Spleen (tissue), 13 donors: ENCODE measurements around the gene ZNF530. TPM values are rescaled to one million over a fixed set of nuclear protein-coding genes. Genes with fewer than 3 reads are reported as not detected.

Experiments used
- DNase-seq: peaks from one replicate; pipeline ENCODE4 v3.0.0-alpha.2; 2020
- H3K27ac ChIP-seq, 8 donors: fragments of 200-600 bp; sonication (generic) in 7 of 8; 1 replicate in 4 of 8; 2 replicates in 4 of 8; pipeline versions ENCODE4 v1.5.0 to v1.8.0; 2016 to 2021; ENCODE audit warnings: inconsistent platforms in 4 of 8, mild to moderate bottlenecking in 4 of 8, moderate library complexity in 1 of 8
- H3K27me3 ChIP-seq, 7 donors: fragments of 200-600 bp; sonication (generic) in 6 of 7; replicated peaks in 1 of 7; 1 replicate in 4 of 7; 2 replicates in 3 of 7; pipeline versions ENCODE4 v1.5.0 to v1.8.0; 2016 to 2021; ENCODE audit warnings: inconsistent platforms in 3 of 7, mild to moderate bottlenecking in 1 of 7
- H3K36me3 ChIP-seq, 6 donors: fragments of 200-600 bp; sonication (generic) in 5 of 6; 1 replicate in 4 of 6; 2 replicates in 2 of 6; pipeline versions ENCODE4 v1.5.0 to v1.8.0; 2016 to 2021; ENCODE audit warnings: inconsistent platforms in 2 of 6
- H3K4me1 ChIP-seq, 6 donors: fragments of 200-600 bp; sonication (generic) in 5 of 6; 1 replicate in 3 of 6; 2 replicates in 3 of 6; pipeline versions ENCODE4 v1.5.0 to v1.8.0; 2016 to 2021; ENCODE audit warnings: inconsistent platforms in 3 of 6
- H3K4me3 ChIP-seq, 8 donors: fragments of 200-600 bp; sonication (generic) in 7 of 8; 1 replicate in 4 of 8; 2 replicates in 4 of 8; pipeline versions ENCODE4 v1.5.0 to v1.8.0; 2016 to 2021; ENCODE audit warnings: inconsistent platforms in 4 of 8, mild to moderate bottlenecking in 4 of 8, moderate library complexity in 2 of 8
- H3K9me3 ChIP-seq, 8 donors: fragments of 200-600 bp; sonication (generic) in 7 of 8; 1 replicate in 4 of 8; 2 replicates in 4 of 8; pipeline versions ENCODE4 v1.5.0 to v1.8.0; 2016 to 2021; ENCODE audit warnings: inconsistent platforms in 4 of 8
- POLR2A ChIP-seq, 3 donors: fragments of 450-650 bp; IDR thresholded peaks; one replicate each; pipeline ENCODE4 v1.5.1; 2017; ENCODE audit warnings: antibody characterized with exemption in 3 of 3, mild to moderate bottlenecking in 1 of 3
- POLR2AphosphoS5 ChIP-seq, 3 donors: sonication (generic); formaldehyde crosslinking; IDR thresholded peaks; one replicate each; pipeline ENCODE4 v1.5.1; 2017; ENCODE audit warnings: antibody characterized with exemption in 3 of 3
- WGBS, 5 donors: extraction: QIAGEN DNeasy Blood & Tissue Kit in 3 of 5; methylation state at CpG; one replicate each; pipeline versions ENCODE4 v1.1.5 to v1.1.7; 2013 to 2018; 5-methylcytosine and 5-hydroxymethylcytosine counted together
- intact Hi-C: fragments of 100-400 bp; cut with DNase I; formaldehyde crosslinking; loops from one replicate; pipeline ENCODE4 v1.15.0; 2023; ENCODE audit warnings: low total_unique reads
- long read RNA-seq, 2 donors: transcript quantifications; one replicate each; lab custom pipeline, GENCODE V29; 2026
- polyA plus RNA-seq, 3 donors: library from polyadenylated mRNA; stranded (reverse); fragments of 200-250 nt; gene quantifications; one replicate each; pipeline ENCODE4 v1.2.1, GENCODE V29; 2013
- total RNA-seq, 7 donors: library from RNA; depleted of rRNA in 3 of 7; stranded (reverse); fragments of >200 nt in 3 of 7; fragmentation: NEBNext Ultra II Directional in 4 of 7; extraction: Animal tissue kit (Norgen Biotek cat#: 25700) in 4 of 7; gene quantifications; one replicate each; pipeline versions ENCODE4 v1.1.0 to v1.2.1, GENCODE V29; 2016 to 2021
- TF ChIP-seq, protein P1 (sequence below), 11 experiments: fragments of 200-600 bp in 7 of 11; fragments of 450-650 bp in 4 of 11; sonication (generic) in 4 of 11; IDR thresholded peaks in 8 of 11; conservative IDR thresholded peaks in 3 of 11; 1 replicate in 7 of 11; 2 replicates in 4 of 11; pipeline versions ENCODE4 v1.4.0 to v1.8.0; 2016 to 2021; ENCODE audit warnings: antibody characterized with exemption in 11 of 11, inconsistent platforms in 4 of 11, mild to moderate bottlenecking in 1 of 11
- donor health status: healthy with polysubstance abuse.
- donor health status: DM: no; HTN: no; CAD: no; lungs with moderate emphysema.
- donor health status: DM: no; HTN: no; CAD: no.
- donor health status: Bipolar disorder and iron deficiency.
- donor health status: healthy.
- donor health status: DM: no; HTN: no; CAD: no.
- donor health status: DM: yes; HTN: yes; CAD: no.

The ZNF530 gene
- total RNA-seq (1 to 10 TPM; 3.5 to 7.4 (median 4.1) TPM), polyA plus RNA-seq (1 to 10 TPM; 2.4 to 3.2 (median 2.9) TPM)
- long read RNA-seq, donor 1, full-length matches to known transcripts, result 2 of 2 reads
- long read RNA-seq, donor 1, partial matches to known transcripts, result 0 of 2 reads
- long read RNA-seq, donor 1, other reads (novel, unspliced or antisense), result 0 of 2 reads
- long read RNA-seq, donor 2, partial matches to known transcripts, result 0 of 1 reads
- long read RNA-seq, donor 2, other reads (novel, unspliced or antisense), result 0 of 1 reads

DNA sequence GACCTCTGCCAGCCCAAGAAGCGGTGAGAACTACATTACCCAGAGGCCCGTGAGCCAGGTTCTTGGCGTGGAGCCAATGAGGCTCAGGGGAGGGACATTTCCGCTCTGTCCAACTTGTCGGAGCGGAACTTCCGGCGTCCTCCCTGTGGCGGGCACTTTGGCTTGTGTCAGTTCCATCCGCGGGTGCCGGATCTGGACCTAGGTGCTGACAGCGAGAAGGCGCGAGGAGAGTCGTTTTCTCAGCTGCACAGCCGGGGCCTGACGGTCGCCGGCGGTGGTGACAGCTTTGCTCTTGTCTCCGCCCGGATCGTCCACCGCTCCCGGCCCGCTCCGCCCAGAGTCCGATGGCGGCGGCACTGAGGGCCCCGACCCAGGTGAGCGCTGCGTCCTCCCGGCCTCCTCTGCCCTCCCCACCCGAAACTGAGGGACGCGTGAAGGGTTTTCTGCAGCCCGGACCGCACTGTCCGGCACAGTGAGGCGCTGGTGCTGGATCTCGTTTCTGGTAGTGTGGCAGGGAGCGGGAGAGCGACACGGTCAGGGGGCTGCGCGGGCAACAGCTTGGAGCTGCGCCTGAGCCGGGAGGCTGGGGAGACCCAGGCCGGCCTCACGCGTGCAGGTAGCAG lies at the start of gene ZNF530:
ZNF530 (plus strand) TSS at position 125 of the 623 bp plus-strand sequence. CDS start 4,461 bp downstream, outside the sequence.
- H3K4me1 ChIP-seq, result peaks cover 5 to 20% (median 14%) of the 10 kb centered on the region in 6 donors
- H3K27ac ChIP-seq, result peak within 1 kb of the TSS in 5 of 8 donors; percentile 34 to 70 (median 58)
- no peaks in the 10 kb centered on the region for H3K27me3 ChIP-seq
- peaks cover 0 to 39% (median 14%) of the 10 kb centered on the region in 6 donors for H3K36me3 ChIP-seq
- peaks cover 0 to 66% (median 46%) of the 10 kb centered on the region in 8 donors for H3K9me3 ChIP-seq
- 1 to 5% (median 1%) methylated on average over 14 to 53 of the region's 53 CpGs for WGBS, 5 donors
- peak; percentile 96 for DNase-seq
- TF ChIP-seq POLR2A (IDR thresholded peaks at IDR 0.05) (no peak), POLR2AphosphoS5 (IDR thresholded peaks at IDR 0.05) (peak; percentile 89 to 98 (median 89))
- TF ChIP-seq, protein P1, sequence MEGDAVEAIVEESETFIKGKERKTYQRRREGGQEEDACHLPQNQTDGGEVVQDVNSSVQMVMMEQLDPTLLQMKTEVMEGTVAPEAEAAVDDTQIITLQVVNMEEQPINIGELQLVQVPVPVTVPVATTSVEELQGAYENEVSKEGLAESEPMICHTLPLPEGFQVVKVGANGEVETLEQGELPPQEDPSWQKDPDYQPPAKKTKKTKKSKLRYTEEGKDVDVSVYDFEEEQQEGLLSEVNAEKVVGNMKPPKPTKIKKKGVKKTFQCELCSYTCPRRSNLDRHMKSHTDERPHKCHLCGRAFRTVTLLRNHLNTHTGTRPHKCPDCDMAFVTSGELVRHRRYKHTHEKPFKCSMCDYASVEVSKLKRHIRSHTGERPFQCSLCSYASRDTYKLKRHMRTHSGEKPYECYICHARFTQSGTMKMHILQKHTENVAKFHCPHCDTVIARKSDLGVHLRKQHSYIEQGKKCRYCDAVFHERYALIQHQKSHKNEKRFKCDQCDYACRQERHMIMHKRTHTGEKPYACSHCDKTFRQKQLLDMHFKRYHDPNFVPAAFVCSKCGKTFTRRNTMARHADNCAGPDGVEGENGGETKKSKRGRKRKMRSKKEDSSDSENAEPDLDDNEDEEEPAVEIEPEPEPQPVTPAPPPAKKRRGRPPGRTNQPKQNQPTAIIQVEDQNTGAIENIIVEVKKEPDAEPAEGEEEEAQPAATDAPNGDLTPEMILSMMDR (IDR thresholded peaks at IDR 0.05 in 8 of 11, conservative IDR thresholded peaks at IDR 0.05 in 3 of 11), result peak in 4 of 11 experiments; percentile 5 to 16 (median 8)
- intact Hi-C loops, result no loop called here
- H3K4me3 ChIP-seq, result peak within 1 kb of the TSS; percentile 76 to 97 (median 86)

DNA sequence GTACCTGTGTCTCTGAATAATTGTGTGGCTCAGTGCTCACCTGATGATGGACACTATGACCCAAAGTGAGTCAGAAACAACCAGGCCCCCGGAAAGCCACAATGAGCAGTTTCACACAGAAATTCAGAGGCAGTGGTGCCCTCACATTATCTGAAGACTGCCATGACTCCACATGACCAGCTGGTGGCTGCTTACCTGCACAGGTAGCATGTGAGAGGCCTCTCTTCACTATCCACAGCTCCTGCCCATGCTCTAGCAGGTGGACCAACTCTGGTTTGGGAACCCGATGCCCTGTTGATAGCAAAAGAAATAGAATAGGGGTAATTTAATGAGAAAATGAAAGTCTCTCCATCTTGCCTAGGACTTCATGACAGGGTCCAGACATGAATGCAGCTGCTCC lies 47.3 kb upstream of the ZNF530 start:
- WGBS, 5 donors, result 92 to 100% (median 96%) methylated on average over 2 of the region's 2 CpGs
- Histone ChIP-seq H3K9me3 (peaks cover 11 to 91% (median 87%) of the 10 kb centered on the region in 8 donors), H3K27me3 (no peaks in the 10 kb centered on the region), H3K27ac (no peak overlapping the region), H3K36me3 (peaks cover 33 to 98% (median 88%) of the 10 kb centered on the region in 6 donors), H3K4me1 (no peaks in the 10 kb centered on the region), H3K4me3 (no peak overlapping the region)
- intact Hi-C loops, result no loop called here
- no peak for TF ChIP-seq POLR2AphosphoS5 (IDR thresholded peaks at IDR 0.05)
- TF ChIP-seq, protein P1 (IDR thresholded peaks at IDR 0.05 in 8 of 11, conservative IDR thresholded peaks at IDR 0.05 in 3 of 11), result no peak
- TF ChIP-seq POLR2A (IDR thresholded peaks at IDR 0.05), result no peak
- DNase-seq, result no peak

DNA sequence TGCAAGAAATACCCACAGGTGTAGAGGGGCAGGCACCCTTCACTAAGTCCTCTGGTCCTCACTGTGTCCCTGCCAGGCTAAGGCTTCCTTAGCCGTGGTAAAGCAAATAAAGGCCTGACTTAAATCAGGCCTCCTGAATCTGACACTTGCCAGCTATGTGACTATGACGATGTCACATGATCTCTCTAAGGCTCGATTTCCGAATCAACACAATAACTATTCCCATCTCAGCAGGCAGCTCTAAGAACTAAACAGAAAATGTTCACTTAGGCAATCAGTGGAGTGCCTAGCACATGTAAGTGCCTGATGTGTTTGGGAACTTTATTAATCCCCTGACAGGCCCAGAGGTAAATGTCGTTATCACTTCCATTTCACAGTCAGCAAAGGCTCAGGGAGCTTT lies 42.0 kb upstream of the ZNF530 start:
- H3K36me3 ChIP-seq, result peaks cover 4 to 46% (median 36%) of the 10 kb centered on the region in 6 donors
- WGBS, 5 donors, result 89 to 95% (median 94%) methylated on average over 5 of the region's 5 CpGs
- intact Hi-C loops, result no loop called here
- no peak for TF ChIP-seq POLR2AphosphoS5 (IDR thresholded peaks at IDR 0.05)
- TF ChIP-seq, protein P1 (IDR thresholded peaks at IDR 0.05 in 8 of 11, conservative IDR thresholded peaks at IDR 0.05 in 3 of 11), result no peak
- no peak overlapping the region for H3K4me3 ChIP-seq
- H3K27me3 ChIP-seq, result peaks cover 0 to 2% (median 0%) of the 10 kb centered on the region in 7 donors
- H3K9me3 ChIP-seq, result peaks cover 0 to 67% (median 54%) of the 10 kb centered on the region in 8 donors
- H3K4me1 ChIP-seq, result peaks cover 10 to 26% (median 19%) of the 10 kb centered on the region in 6 donors
- no peak overlapping the region for H3K27ac ChIP-seq
- no peak for DNase-seq

DNA sequence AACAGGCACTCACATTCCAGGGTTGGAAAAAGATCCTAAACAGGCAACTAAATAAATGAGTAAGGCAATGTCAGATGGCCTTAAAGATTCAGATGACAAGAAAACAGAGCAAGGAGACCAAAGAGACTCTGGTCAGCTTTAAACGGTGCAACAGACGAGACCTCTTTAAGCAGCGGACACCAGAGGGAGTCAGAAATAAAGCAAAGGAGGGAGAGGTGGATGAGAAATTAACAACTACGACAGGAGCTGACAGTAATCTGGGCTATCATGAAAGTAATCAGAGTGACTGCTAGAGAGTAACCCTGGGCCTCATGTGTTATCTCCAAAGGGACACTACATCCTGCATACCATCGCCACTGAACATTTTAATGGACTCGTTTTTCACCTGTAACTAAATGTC lies 41.2 kb upstream of the ZNF530 start:
- H3K9me3 ChIP-seq, result peaks cover 0 to 67% (median 54%) of the 10 kb centered on the region in 8 donors
- H3K27me3 ChIP-seq, result peaks cover 0 to 5% (median 0%) of the 10 kb centered on the region in 7 donors
- no peak for DNase-seq
- TF ChIP-seq POLR2AphosphoS5 (IDR thresholded peaks at IDR 0.05) (no peak), POLR2A (IDR thresholded peaks at IDR 0.05) (no peak)
- TF ChIP-seq, protein P1 (IDR thresholded peaks at IDR 0.05 in 8 of 11, conservative IDR thresholded peaks at IDR 0.05 in 3 of 11), result no peak
- peaks cover 10 to 26% (median 19%) of the 10 kb centered on the region in 6 donors for H3K4me1 ChIP-seq
- WGBS, 5 donors, result 45 to 54% (median 47%) methylated on average over 6 of the region's 6 CpGs
- peaks cover 4 to 37% (median 28%) of the 10 kb centered on the region in 6 donors for H3K36me3 ChIP-seq
- peak overlapping the region; percentile 72 to 99 (median 90) for H3K4me3 ChIP-seq
- H3K27ac ChIP-seq, result peak overlapping the region in 3 of 8 donors; percentile 82 to 87 (median 83)
- intact Hi-C loops, result no loop called here
